RWPE1 (cell line): Measurements from ENCODE around the gene NUDT19.
"Not testable (repeated sequence)": the region's sequence is repeated elsewhere in the genome, so short reads cannot be mapped to it uniquely, and the experiment has no call there.

ENCODE experiments used
- CTCF ChIA-PET: fragments of 350-600 bp; sonication (Branson Sonifier 250); formaldehyde crosslinking; extraction: SDS; loops from one replicate; lab custom pipeline; 2021; lab: Yijun Ruan, JAX
- POLR2A ChIA-PET: fragments of 400-600 bp; formaldehyde crosslinking; extraction: SDS; loops from one replicate; lab custom pipeline; 2020; ENCODE audit warnings: antibody characterized with exemption; ENCODE audit not compliant: low non-redundant PET; lab: Yijun Ruan, JAX
- DNase-seq: peaks from one replicate; pipeline ENCODE4 v3.0.0; 2012; ENCODE audit warnings: low spot score
- H3K27ac ChIP-seq: fragments of 450-650 bp; 2 replicates; pipeline ENCODE4 v1.5.1; 2017
- CTCF ChIP-seq: fragments of 450-650 bp; conservative IDR thresholded peaks from 2 replicates; pipeline ENCODE4 v1.5.1; 2017; ENCODE audit warnings: low read depth, mild to moderate bottlenecking

Gene NUDT19

DNA sequence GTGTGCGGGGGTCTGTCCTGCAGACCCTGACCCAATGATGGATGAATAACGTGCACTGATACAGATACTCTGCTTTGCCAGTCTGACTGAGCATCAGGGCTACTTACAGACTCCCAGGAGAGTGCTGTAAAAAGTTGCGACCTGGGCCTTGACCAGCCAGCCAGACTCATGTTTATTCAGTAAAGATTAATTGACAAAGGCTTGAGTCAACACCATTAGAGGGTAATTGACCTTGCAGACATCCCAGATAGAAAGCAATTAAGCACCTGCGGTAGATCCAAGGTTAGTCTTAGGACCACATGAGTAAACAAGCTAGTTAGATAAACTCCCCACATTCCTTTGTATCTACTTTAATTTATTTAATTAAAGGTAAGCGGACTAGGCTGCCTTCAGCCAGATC lies 10.4 kb downstream of the NUDT19 start:
- ChIA-PET POLR2A (no interaction called here), CTCF (no interaction called here)
- TF ChIP-seq CTCF, result no peak
- no peak for DNase-seq
- H3K27ac ChIP-seq, result no peak overlapping the region

DNA sequence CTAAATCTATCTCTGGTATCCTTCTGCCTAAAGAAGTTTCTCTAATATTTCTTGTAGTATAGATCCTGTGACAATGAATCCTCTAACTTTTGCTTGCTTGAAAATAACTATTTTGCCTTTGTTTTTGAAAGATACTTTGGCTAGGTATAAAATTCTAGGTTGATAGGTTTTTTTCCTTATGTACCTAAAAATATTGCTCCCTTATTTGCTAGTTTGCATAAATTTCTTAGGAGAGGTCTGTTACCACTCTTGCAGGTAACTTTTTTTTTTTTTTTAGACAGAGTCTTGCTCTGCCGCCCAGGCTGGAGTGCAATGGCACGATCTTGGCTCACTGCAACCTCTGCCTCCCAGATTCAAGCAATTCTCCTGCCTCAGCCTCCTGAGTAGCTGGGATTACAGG lies 12.4 kb downstream of the NUDT19 start:
- H3K27ac ChIP-seq, CTCF ChIA-PET, DNase-seq, POLR2A ChIA-PET: not testable (repeated sequence)

DNA sequence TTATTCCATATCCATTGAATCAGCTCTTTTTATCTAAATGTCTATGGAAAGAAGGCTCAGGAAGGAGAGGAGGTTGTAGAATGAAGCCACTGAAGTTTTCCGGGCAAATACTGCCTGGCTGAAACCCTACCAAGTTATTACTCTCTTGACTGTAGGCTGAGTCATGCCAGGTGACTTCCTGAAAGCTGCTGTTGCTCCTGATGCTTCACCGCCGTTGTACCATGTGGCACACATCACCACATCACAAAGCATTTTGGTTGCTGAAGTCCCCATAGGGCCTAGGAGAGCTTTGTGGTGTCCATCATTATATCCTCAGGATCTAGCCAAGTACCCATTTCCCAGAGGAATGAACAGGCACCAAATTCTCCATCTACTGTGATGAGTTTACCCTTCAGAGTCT lies 16.8 kb downstream of the NUDT19 start:
- no peak for DNase-seq
- no peak for TF ChIP-seq CTCF
- ChIA-PET POLR2A (no interaction called here), CTCF (no interaction called here)
- H3K27ac ChIP-seq, result no peak overlapping the region

DNA sequence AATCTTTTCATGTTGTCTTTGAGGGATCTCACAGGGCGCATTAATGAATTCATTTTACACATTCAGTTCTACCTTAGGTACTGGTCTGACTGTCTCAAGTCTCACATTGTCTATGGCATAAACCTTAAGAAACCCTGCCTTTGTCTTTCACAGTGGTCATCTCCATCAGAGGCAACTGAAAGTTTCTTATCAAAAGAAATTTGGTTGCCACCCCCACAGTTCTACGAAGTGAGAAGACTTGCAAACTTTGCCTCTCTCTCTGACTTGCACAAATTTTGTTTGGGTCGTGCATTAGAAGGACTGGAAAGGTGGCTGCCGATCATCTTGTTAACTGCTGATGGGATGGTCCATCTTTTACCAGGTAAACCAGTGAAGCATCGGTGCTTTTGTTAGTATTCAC lies 17.4 kb downstream of the NUDT19 start:
- no peak for DNase-seq
- TF ChIP-seq CTCF, result no peak
- no peak overlapping the region for H3K27ac ChIP-seq
- ChIA-PET POLR2A (no interaction called here), CTCF (no interaction called here)

- CTCF ChIA-PET, result no interaction called here
- no peak overlapping the region for H3K27ac ChIP-seq
- TF ChIP-seq CTCF, result no peak
- POLR2A ChIA-PET, result no interaction called here
- DNase-seq, result no peak
Measured at GRCh38 chr19:32711747-32712146, 20.1 kb downstream of the NUDT19 start.

GRCh38 chr19:32716203-32716602 lies 24.6 kb downstream of the NUDT19 start:
- POLR2A ChIA-PET, CTCF ChIA-PET: not testable (repeated sequence)

DNA sequence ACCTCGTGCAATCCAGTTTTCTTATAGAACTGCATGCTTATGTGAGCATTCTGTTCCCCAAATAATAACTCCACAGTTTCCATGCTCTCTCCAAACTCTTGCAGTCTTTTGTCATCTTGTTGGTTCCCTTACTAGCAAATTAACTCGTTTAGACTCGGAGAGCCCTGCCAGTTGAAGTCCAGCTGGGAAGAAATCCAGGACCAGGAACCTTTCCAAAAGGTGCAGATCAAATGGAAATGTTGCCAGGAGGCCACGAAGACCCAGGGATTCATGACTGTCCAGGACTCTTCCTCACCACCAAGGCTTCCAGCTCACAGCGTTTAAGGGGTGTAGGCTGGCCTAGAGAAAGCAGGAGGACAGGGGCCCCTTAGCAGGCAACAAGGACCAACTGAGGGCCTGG lies 25.9 kb downstream of the NUDT19 start:
- POLR2A ChIA-PET, result no interaction called here
- CTCF ChIA-PET, result no interaction called here
- no peak for DNase-seq
- peak overlapping the region; percentile 6; the same call in 1 of the 2 replicates for H3K27ac ChIP-seq
- no peak for TF ChIP-seq CTCF

More at GRCh38 chr19:32716203-32716602, 24.6 kb downstream of the NUDT19 start:
- DNase-seq, H3K27ac ChIP-seq: not testable (repeated sequence)

DNA sequence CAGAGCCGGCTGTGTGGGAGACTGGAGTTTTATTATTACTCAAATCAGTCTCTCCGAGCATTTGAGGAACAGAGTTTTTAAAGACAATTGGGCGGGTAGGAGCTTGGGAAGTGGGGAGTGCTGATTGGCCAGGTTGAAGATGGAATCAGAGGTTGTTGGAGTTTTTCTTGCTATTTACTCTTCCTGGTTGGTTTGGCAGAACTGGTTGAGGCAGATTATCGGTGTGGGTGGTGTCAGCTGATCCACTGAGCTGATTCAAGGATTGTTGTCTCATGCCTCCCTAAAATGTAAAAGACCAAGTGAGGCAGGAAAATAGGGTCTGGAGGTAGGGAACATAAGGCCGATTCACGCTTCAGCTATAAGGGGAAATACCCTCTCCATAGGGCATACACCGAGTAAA lies 26.7 kb downstream of the NUDT19 start:
- no peak for DNase-seq
- CTCF ChIA-PET, result interaction anchor here (0.8 kb wide), 1 partner anchor 99 kb away, joined by 5 read pairs; no protein-coding TSS in a partner anchor
- POLR2A ChIA-PET, result interaction anchor here (0.6 kb wide), 1 partner anchor 361 kb away, joined by 9 read pairs; no protein-coding TSS in a partner anchor
- H3K27ac ChIP-seq, result no peak overlapping the region
- no peak for TF ChIP-seq CTCF
